ENCODE data around the gene OR6B1. TPM values are rescaled to one million over a fixed set of nuclear protein-coding genes. Genes with fewer than 3 reads are reported as not detected.

Gene OR6B1
- total and polyA plus RNA-seq, 4 donors, result not detected

DNA sequence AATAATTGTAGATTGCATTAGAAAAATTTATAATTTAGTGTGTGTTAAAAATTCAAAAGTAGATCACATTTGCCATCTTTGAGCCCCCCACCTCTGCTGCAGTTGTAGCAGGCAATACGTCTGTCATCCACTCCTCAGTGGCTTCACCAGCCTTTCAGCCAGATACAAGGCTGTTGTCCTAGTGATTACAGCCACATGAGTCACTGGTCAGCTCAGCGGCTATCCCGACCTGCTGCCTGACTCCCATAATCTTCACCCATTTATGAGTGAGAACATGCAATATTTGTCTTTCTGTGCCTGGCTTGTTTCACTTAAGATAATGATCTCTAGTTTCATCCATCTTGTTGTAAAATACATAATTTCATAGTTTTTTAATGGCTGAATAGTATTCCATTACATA is 57.8 kb downstream of the OR6B1 start:
- no peak overlapping the region for H3K27ac ChIP-seq (ENCODE audit: low read depth in 1 of 2, low read length in 1 of 2)
- no peaks in the 10 kb centered on the region for H3K36me3 ChIP-seq (ENCODE audit: control insufficient read depth in 4 of 4, insufficient read depth in 4 of 4, low read length in 4 of 4)
- ATAC-seq (ENCODE audit: insufficient read depth, low FRiP score), result no peak
- H3K4me1 ChIP-seq (ENCODE audit: control insufficient read depth in 5 of 5, insufficient read depth in 5 of 5, low read length in 5 of 5), result peaks cover 0 to 9% (median 0%) of the 10 kb centered on the region in 5 donors
- 86 to 91% methylated on average over 3 of the region's 3 CpGs for WGBS, 2 donors
- no peak overlapping the region for H3K4me3 ChIP-seq
- TF ChIP-seq, protein P1, sequence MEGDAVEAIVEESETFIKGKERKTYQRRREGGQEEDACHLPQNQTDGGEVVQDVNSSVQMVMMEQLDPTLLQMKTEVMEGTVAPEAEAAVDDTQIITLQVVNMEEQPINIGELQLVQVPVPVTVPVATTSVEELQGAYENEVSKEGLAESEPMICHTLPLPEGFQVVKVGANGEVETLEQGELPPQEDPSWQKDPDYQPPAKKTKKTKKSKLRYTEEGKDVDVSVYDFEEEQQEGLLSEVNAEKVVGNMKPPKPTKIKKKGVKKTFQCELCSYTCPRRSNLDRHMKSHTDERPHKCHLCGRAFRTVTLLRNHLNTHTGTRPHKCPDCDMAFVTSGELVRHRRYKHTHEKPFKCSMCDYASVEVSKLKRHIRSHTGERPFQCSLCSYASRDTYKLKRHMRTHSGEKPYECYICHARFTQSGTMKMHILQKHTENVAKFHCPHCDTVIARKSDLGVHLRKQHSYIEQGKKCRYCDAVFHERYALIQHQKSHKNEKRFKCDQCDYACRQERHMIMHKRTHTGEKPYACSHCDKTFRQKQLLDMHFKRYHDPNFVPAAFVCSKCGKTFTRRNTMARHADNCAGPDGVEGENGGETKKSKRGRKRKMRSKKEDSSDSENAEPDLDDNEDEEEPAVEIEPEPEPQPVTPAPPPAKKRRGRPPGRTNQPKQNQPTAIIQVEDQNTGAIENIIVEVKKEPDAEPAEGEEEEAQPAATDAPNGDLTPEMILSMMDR (IDR thresholded peaks at IDR 0.05; ENCODE audit: control extremely low read depth, extremely low read depth), result no peak
- peaks cover 0 to 3% (median 0%) of the 10 kb centered on the region in 3 donors for H3K27me3 ChIP-seq (ENCODE audit: control insufficient read depth in 3 of 3, insufficient read depth in 3 of 3, low read length in 2 of 3)
- no peak for DNase-seq
- H3K9ac ChIP-seq (ENCODE audit: insufficient read depth in 1 of 2, low read length in 2 of 2), result no peak overlapping the region
- peaks cover 0 to 12% (median 0%) of the 10 kb centered on the region in 4 donors for H3K9me3 ChIP-seq (ENCODE audit: control insufficient read depth in 4 of 4, insufficient read depth in 3 of 4, low read length in 3 of 4)

Other genes starting within 250 kb of the OR6B1 start
- 1 to 10 TPM in 1 of 2 donors, not detected in 1; 2.0 TPM for gene CTAGE6, start 242.6 kb upstream of the OR6B1 start, total RNA-seq
- gene CTAGE6, start 242.6 kb upstream of the OR6B1 start, polyA plus RNA-seq, result under 1 TPM in 1 of 2 donors, not detected in 1; 0.01 TPM
- 10 to 100 TPM; 37.1 to 65.8 TPM for gene TCAF1, start 98.1 kb upstream of the OR6B1 start, total RNA-seq
- gene TCAF1, start 98.1 kb upstream of the OR6B1 start, polyA plus RNA-seq, result 10 to 100 TPM; 10.1 to 12.2 TPM
- not detected for gene OR2F2, start 65.1 kb upstream of the OR6B1 start, total RNA-seq
- gene OR2F2, start 65.1 kb upstream of the OR6B1 start, polyA plus RNA-seq, result not detected
- gene OR2F1, start 45.5 kb upstream of the OR6B1 start, total RNA-seq, result not detected
- not detected for gene OR2F1, start 45.5 kb upstream of the OR6B1 start, polyA plus RNA-seq
- gene OR2A5, start 48.6 kb downstream of the OR6B1 start, total RNA-seq, result not detected
- not detected for gene OR2A5, start 48.6 kb downstream of the OR6B1 start, polyA plus RNA-seq
- not detected for gene OR2A25, start 69.5 kb downstream of the OR6B1 start, total RNA-seq
- gene OR2A25, start 69.5 kb downstream of the OR6B1 start, polyA plus RNA-seq, result not detected
- gene OR2A12, start 86.0 kb downstream of the OR6B1 start, total RNA-seq, result under 1 TPM in 1 of 2 donors, not detected in 1; 0.06 TPM
- not detected for gene OR2A12, start 86.0 kb downstream of the OR6B1 start, polyA plus RNA-seq
- not detected for gene OR2A2, start 109.3 kb downstream of the OR6B1 start, total RNA-seq
- not detected for gene OR2A2, start 109.3 kb downstream of the OR6B1 start, polyA plus RNA-seq
- not detected for gene OR2A14, start 122.9 kb downstream of the OR6B1 start, total RNA-seq
- gene OR2A14, start 122.9 kb downstream of the OR6B1 start, polyA plus RNA-seq, result not detected
- 1 to 10 TPM; 4.4 to 8.2 TPM for gene CTAGE4, start 183.1 kb downstream of the OR6B1 start, total RNA-seq
- gene CTAGE4, start 183.1 kb downstream of the OR6B1 start, polyA plus RNA-seq, result 1 to 10 TPM in 1 of 2 donors, under 1 TPM in 1; 0.16 to 4.3 TPM
- gene ARHGEF35, start 195.5 kb downstream of the OR6B1 start, total RNA-seq, result 10 to 100 TPM in 1 of 2 donors, 1 to 10 TPM in 1; 9.0 to 10.8 TPM
- 10 to 100 TPM in 1 of 2 donors, 1 to 10 TPM in 1; 8.4 to 12.4 TPM for gene ARHGEF35, start 195.5 kb downstream of the OR6B1 start, polyA plus RNA-seq
- under 1 TPM in 1 of 2 donors, not detected in 1; 0.26 TPM for gene OR2A42, start 239.3 kb downstream of the OR6B1 start, total RNA-seq
- under 1 TPM; 0.02 to 0.04 TPM for gene OR2A42, start 239.3 kb downstream of the OR6B1 start, polyA plus RNA-seq